NOMO-1 treated with dmso at 0.1 percent for 144 hours (cell line): ENCODE results near the gene KLRC2.
"Not testable (repeated sequence)": the region's sequence is repeated elsewhere in the genome, so short reads cannot be mapped to it uniquely, and the experiment has no call there.

Experiments
- DNase-seq: peaks from one replicate; lab custom pipeline; 2025; ENCODE audit not compliant: unreplicated experiment; lab: John Stamatoyannopoulos, UW

The KLRC2 gene

DNA sequence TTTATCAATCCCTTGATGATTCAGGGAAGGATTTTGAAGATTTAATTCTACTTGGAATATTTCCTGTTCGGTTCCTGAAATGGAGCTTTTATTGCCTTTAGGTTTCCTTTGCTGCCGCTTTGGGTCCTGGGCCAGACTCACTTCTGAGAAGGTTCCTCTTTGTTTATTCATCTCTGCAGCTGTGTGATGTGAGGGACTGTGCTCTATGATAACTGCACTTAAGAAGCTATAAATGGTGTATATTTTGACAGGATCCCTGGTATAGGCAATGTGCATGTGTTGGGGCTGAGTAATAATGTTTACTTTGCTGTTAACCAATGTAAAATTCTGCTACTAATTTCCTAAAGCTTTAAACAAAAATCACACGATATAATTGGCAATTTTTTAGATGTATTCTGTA is at the start of gene KLRC2:
Gene KLRC2, minus strand, starts transcription at position 195 of the 400 bp plus-strand sequence. Its CDS starts 24 bp downstream, at position 171.
- peak; percentile 2 for DNase-seq

DNA sequence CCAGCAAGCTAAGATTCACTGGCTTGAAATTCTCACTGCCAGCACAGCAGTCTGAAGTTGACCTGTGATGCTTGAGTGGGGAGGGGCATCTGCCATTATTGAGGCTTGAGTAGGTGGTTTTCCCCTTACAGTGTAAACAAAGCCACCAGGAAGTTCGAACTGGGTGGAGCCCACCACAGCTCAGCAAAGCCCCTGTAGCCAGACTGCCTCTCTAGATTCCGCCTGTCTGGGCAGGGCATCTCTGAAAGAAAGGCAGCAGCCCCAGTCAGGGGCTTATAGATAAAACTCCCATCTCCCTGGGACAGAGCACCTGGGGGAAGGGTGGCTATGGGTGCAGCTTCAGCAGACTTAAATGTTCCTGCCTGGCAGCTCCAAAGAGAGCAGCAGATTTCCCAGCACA is 46.1 kb upstream of the KLRC2 start:
- DNase-seq = not testable (repeated sequence)

GRCh38 chr12:10472808-10473207 is 37.0 kb upstream of the KLRC2 start:
- not testable (repeated sequence) for DNase-seq

GRCh38 chr12:10469701-10470100 is 33.9 kb upstream of the KLRC2 start:
- DNase-seq = no peak

GRCh38 chr12:10466311-10466710 is 30.5 kb upstream of the KLRC2 start:
- DNase-seq = no peak

DNA sequence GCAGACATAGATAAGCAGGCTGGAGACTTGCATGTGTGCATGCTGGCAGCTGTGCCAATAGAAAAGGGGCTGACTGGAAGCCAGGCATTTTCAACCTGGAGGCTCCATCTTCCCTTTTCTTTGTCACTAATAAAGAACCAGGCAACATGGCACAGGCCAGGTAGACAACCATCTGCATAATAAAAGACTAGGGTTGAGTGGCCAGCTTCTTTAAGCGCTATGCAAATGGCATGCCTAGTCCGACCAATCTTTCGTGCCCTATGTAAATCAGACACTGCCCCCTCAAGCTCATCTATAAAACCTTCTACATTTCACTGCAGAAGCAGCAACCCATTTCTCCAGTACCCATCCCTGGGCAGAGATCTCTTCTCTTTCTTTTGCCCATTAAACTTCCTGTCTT is 21.9 kb upstream of the KLRC2 start:
- DNase-seq = no peak

DNA sequence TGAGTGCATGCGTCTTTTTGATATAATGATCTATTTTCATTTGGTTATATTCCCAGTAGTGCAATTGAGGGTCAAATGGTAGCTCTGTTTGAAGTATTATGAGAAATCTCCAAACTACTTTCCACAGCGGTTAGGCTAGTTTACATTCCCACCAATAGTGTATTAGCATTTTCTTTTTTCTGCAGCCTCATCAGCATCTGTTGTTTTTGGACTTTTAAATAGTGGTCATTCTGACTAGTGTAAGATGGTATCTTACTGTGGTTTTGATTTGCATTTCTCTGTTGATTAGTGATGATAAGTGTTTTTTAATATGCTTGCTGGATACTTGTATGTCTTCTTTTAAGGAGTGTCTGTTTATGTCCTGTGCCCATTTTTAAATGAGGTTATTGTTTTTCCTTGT is 21.0 kb upstream of the KLRC2 start:
- DNase-seq = no peak

DNA sequence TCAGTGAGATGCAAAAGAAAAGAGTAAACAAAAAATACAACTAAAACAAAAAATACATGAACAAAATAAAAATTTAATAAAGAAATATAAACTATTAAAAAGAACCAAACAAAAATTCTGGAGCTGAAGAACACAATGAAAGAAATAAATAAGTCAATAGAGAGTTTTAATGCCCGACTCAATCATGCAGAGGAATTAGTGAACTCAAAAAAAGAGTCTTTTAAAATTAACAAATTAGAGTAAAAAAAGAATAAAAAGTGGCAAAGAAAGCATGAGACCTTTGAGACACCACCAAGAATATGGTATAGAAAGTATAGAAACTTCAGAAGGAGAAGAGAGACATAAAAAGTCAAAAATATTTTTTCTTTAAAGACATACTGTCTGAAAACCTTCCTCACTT is 20.0 kb upstream of the KLRC2 start:
- no peak for DNase-seq

- no peak for DNase-seq
Observed at GRCh38 chr12:10454531-10454930, 18.7 kb upstream of the KLRC2 start.

- DNase-seq = no peak
Observed at GRCh38 chr12:10453156-10453555, 17.3 kb upstream of the KLRC2 start, which contains the start of gene KLRC1. TSS of gene KLRC1 (minus strand) at chr12:10453377. CDS start at chr12:10451156, 2,221 bp downstream.

DNA sequence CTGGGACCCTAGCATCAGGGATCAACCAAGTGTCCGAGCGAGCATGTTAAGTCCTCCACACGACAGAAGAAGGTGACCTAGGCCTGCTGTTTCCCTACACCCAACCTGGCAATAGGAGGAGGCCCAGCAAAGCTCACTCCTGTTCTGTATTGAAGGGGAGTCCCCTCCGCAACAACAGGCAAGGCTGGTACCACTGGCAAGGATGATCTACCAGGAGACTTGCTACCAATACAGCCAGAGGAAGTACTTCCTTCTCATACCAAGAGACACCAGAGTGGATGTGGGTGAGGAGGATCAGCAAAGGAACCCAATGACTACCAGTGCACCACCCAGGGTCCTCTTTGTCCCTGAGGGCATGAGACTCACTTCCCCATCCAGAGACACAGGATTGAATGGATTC is 12.4 kb upstream of the KLRC2 start:
- DNase-seq = no peak

DNA sequence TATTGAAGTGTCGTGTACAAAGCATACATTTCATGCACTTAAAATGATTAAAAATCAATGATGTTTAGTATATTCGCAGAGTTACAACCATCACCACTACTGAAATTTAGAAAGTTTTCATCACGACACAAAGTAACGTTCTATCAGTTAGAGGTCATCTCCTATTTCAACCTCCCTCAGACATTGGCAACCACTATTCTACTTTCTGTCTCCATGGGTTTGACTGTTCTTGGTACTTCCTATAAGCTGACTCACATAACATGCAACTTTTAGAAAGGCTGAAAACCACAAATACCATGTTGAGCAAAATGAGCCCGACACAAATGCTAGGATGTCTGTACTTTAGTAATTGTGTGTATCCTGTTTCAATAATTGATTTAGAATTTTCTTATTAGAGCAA is 10.2 kb upstream of the KLRC2 start:
- not testable (repeated sequence) for DNase-seq

DNA sequence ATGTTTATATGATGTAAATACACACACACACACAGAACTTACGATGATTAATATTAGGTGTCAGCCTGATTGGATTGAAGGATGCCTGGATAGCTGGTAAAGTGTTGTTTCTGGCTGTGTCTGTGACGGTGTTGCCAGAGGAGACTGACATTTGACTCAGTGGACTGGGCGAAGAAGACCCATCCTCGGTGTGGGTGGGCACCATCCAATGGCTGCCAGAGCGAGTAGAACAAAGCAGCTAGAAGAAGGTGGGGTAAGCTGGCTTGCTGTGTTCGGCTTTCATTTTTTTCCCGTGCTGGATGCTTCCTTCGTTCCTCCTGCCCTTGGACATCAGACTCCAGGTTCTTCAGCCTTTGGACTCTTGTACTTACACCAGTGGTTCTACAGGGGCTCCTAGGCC is 5.3 kb upstream of the KLRC2 start:
- not testable (repeated sequence) for DNase-seq

GRCh38 chr12:10439608-10440274 is 3.9 kb upstream of the KLRC2 start:
- DNase-seq = not testable (repeated sequence)

- not testable (repeated sequence) for DNase-seq
Observed at GRCh38 chr12:10437601-10438000, 1.8 kb upstream of the KLRC2 start.

- DNase-seq = not testable (repeated sequence)
Observed at GRCh38 chr12:10430623-10431022, 5.2 kb downstream of the KLRC2 start.

GRCh38 chr12:10425938-10426337 is 9.9 kb downstream of the KLRC2 start:
- not testable (repeated sequence) for DNase-seq

DNA sequence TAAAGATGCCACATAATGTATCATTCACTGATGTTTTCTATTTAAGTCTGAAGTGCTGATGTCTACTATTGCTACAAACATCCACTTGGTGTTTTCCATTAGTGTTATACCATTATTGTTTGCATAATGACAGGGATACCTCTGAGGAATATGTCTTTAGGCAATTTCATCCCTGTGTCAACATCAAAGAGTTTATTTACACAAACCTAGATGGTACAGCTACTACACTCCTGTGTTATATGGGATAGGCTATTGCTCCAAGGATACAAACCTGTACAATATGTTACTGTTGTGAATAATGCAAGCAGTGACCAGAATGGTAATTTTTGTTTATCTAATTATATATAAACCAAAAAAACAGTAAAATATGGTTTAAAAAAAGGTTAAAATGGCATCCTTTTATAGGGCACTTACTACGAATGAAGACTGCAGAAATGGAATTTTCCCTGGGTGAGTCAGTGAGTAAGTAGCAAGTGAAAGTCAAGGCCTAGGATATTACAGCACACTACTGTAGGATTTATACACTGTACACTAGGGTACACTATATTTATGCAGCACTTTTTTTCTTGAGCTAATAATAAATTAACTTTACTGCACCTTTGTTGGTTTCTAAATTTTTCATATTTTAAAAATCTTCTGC is 11.4 kb downstream of the KLRC2 start:
- DNase-seq = not testable (repeated sequence)

DNA sequence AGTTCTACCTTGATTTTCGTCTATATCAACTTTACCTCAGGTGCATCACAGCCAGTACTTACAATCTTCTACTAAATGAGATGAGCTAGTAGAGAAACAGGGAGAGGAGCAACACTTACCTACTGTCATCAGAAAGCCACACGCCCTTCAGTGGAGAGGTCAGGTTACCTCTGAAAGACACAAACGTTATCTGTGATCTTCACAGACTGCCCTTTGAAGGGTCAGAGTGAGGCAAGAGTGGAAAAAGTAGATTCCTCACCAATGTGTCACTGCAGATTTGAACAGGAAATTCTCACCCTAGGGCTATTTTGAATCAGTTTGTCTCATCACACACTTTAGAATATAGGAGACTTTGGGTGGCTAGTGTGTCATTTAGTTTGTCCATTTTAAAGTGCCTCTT is 13.7 kb downstream of the KLRC2 start:
- not testable (repeated sequence) for DNase-seq

- DNase-seq = not testable (repeated sequence)
Observed at GRCh38 chr12:10420334-10420733, 15.5 kb downstream of the KLRC2 start, which contains the start of gene KLRC3. TSS of gene KLRC3 (minus strand) at chr12:10420595. CDS start at chr12:10420550, 45 bp downstream.

DNA sequence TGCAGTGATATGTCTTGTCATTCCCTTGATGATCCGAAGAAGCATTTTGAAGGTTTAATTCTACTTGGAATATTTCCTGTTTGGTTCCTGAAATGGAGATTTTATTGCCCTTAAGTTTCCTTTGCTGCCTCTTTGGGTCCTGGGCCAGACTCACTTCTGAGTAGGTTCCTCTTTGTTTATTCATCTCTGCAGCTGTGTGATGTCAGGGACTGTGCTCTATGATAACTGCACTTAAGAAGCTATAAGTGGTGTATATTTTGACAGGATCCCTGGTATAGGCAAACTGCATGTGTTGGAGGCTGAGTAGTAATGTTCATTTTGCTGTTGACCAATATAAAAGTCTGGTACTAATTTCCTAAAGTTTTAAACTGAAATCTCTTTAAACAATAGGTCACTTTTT is 26.4 kb downstream of the KLRC2 start, which contains the start of gene KLRC4:
Gene KLRC4, minus strand, starts transcription at position 366 of the 400 bp plus-strand sequence. Its CDS starts 182 bp downstream, at position 184.
- DNase-seq = no peak

GRCh38 chr12:10408842-10409241 is 27.0 kb downstream of the KLRC2 start:
- DNase-seq = no peak
